NB4 (cell line): ENCODE results near the gene CTNND1.
A peak's percentile ranks its signal among the peaks of the same experiment; 100 is the strongest.

Experiments used
- DNase-seq: peaks from one replicate; pipeline ENCODE4 v3.0.0; 2010; ENCODE audit warnings: low read depth
- H3K4me3 ChIP-seq: one replicate; pipeline ENCODE4 v1.5.1; 2011; ENCODE audit warnings: mild to moderate bottlenecking, low read depth, low read length, moderate library complexity
- MYC ChIP-seq: IDR thresholded peaks from 2 replicates; pipeline ENCODE4 v1.6.1; 2011; ENCODE audit warnings: low read depth, low read length
- POLR2A ChIP-seq: IDR thresholded peaks from 2 replicates; pipeline ENCODE4 v1.6.1; 2011; ENCODE audit warnings: mild to moderate bottlenecking; ENCODE audit not compliant: insufficient read length; ENCODE audit errors: extremely low read depth
- TF ChIP-seq, protein P1 (sequence below): IDR thresholded peaks from 2 replicates; pipeline ENCODE4 v1.6.1; 2011; ENCODE audit warnings: low read depth, low read length
- TF ChIP-seq, protein P2 (sequence below): IDR thresholded peaks from one replicate; pipeline ENCODE4 v1.5.1; 2012; ENCODE audit warnings: low read depth, low read length

CTNND1 gene

DNA sequence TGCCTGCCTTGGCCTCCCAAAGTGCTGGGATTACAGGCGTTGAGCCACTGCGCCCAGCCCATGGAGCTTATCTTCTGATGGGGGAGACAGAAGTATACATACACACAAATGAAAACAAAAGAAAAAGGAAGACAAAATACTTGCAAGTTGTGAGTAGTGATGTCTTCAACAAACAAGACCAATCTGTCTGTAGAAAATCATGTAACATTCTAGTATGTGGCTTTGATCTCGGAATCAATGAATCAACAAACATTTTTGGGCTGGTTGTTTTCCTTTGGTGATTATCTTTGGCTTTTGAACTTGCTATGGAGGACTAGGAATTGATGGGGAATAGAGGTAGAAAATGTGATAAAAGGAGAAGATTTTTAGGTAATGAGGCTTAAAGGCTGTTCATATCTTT is 3.4 kb upstream of the CTNND1 start:
- TF ChIP-seq MYC: no peak
- no peak for TF ChIP-seq POLR2A
- TF ChIP-seq, protein P1, sequence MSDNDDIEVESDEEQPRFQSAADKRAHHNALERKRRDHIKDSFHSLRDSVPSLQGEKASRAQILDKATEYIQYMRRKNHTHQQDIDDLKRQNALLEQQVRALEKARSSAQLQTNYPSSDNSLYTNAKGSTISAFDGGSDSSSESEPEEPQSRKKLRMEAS: no peak
- TF ChIP-seq, protein P2, sequence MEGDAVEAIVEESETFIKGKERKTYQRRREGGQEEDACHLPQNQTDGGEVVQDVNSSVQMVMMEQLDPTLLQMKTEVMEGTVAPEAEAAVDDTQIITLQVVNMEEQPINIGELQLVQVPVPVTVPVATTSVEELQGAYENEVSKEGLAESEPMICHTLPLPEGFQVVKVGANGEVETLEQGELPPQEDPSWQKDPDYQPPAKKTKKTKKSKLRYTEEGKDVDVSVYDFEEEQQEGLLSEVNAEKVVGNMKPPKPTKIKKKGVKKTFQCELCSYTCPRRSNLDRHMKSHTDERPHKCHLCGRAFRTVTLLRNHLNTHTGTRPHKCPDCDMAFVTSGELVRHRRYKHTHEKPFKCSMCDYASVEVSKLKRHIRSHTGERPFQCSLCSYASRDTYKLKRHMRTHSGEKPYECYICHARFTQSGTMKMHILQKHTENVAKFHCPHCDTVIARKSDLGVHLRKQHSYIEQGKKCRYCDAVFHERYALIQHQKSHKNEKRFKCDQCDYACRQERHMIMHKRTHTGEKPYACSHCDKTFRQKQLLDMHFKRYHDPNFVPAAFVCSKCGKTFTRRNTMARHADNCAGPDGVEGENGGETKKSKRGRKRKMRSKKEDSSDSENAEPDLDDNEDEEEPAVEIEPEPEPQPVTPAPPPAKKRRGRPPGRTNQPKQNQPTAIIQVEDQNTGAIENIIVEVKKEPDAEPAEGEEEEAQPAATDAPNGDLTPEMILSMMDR: no peak
- no peak for DNase-seq
- no peak overlapping the region for H3K4me3 ChIP-seq

DNA sequence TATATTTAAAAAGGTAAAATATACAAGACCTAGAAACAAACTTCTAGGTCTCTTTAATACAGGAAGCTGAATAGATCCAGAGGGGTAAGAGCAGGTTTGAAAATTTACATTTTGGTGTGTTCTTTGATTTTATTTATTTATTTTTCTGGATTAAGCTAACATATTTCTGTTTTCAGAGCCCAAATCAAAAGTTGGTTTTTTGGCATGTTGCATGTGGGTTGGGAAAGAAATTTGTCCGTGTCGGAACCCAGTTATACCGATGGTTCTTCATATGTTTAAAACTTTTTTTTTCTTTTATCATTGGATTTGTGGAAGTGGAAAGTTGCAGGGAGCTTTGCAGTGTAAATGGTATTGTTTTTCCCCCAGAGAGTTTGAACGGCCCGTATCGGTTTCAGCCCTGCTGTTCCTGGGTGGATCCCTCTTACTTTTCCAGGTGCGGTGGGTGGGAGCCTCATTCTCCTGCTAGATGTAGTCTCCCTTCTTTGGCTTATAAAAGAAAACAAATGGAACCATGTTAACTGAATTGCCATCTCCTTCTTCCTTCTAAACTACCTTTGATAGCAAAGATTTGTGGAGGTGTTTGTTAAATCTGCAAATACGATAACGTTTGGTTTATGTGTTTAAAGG is 746 bp downstream of the CTNND1 start:
- TF ChIP-seq, protein P2: no peak
- TF ChIP-seq POLR2A: no peak
- TF ChIP-seq, protein P1: no peak
- no peak for TF ChIP-seq MYC
- DNase-seq: no peak
- peak overlapping the region; percentile 67 for H3K4me3 ChIP-seq

DNA sequence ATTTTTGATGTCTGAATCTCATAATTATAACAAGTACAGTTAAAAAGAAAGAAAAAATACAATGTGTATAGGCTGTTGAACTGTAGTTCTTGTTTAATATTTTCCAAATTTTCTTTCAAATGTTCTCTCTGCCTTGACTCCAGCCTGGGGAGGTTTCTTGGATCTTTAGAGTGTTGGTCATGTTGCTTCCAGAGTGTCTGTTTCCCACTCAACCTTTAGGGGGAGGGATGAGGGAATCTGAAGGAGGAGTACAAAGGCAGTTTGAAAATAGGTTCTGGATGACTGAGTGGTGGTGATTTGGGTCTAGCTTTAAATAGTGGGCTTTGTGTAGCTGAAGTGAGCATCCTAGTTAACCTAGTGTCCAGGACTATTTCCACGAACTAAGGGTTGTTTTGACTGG is 2.0 kb downstream of the CTNND1 start:
- TF ChIP-seq MYC (no peak), POLR2A (no peak)
- TF ChIP-seq, protein P2: no peak
- TF ChIP-seq, protein P1: no peak
- peak overlapping the region; percentile 67 for H3K4me3 ChIP-seq
- no peak for DNase-seq

DNA sequence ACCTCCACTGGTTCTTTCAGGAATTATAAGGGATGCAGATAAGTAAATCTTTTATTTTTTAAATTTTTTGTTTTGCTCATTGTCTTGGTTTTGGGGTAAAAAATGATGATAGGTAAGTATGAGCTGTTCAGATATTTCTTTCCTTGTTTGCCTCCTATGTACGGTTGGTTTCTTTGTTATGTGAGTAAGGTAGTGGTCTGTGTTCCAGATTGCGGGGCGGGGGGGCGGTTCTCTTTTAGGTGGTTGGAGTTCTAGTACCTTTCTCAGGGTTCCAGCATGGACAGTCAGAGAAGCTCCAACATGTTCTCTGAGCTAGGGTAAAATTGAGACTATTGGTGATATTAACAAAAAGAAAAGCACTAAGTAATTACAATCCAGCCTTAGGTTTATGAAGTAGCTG is 2.4 kb downstream of the CTNND1 start:
- H3K4me3 ChIP-seq: peak overlapping the region; percentile 67
- TF ChIP-seq, protein P1: no peak
- no peak for TF ChIP-seq POLR2A
- TF ChIP-seq, protein P2: no peak
- no peak for TF ChIP-seq MYC
- DNase-seq: no peak

DNA sequence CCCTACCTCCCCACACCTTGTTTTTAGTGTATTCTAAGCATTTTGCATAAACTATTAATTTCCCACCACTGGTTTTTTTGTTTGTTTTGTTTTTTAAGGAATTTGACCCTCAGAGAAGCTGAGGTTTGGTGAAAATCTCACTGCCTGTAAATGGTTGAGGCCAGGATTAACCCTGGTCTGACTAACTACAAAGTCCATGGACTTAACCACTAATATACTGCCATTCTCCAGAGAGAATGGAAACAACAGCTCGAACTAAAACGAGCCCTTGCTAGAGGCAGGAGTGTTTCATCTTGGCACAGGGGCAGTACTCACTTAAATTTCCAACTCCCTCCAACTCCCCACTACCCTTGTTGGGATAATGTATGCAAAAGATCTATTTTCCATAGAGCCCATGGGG is 3.0 kb downstream of the CTNND1 start:
- TF ChIP-seq MYC (no peak), POLR2A (no peak)
- TF ChIP-seq, protein P1: no peak
- TF ChIP-seq, protein P2: no peak
- H3K4me3 ChIP-seq: no peak overlapping the region
- DNase-seq: no peak

DNA sequence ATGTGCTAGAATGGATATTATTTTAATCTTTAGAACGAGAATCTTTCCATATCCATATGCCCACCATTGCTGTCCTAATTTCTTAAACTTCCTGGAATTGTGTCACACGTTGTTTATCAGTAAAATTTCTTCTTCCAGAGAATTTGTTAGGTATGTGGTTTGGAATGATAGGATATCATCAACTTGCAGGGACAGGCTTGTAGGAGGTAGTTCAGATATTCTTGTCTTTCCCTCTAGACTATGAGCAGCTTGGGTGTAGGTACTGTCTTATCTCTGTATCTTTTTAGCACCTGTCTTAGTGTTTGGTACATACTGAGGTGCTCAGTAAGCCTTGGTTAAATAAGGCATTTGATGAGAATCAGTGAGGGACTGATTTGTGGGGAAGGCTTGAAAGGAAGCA is 3.4 kb downstream of the CTNND1 start:
- H3K4me3 ChIP-seq: no peak overlapping the region
- DNase-seq: no peak
- no peak for TF ChIP-seq MYC
- TF ChIP-seq, protein P1: no peak
- TF ChIP-seq POLR2A: no peak
- TF ChIP-seq, protein P2: no peak
